HUES6 (cell line): Measurements from ENCODE around the gene NHLRC2.
A peak's percentile ranks its signal among the peaks of the same experiment; 100 is the strongest.

Experiments used
- H3K27ac ChIP-seq: 2 replicates; pipeline ENCODE4 v1.7.0; 2013; ENCODE audit warnings: low read depth, mild to moderate bottlenecking, low read length, inconsistent platforms
- H3K27me3 ChIP-seq: 2 replicates; pipeline ENCODE4 v1.6.1; 2013; ENCODE audit warnings: low read length; ENCODE audit not compliant: control insufficient read depth, insufficient read depth
- H3K36me3 ChIP-seq: 2 replicates; pipeline ENCODE4 v1.6.1; 2013; ENCODE audit warnings: low read length; ENCODE audit not compliant: control insufficient read depth, insufficient read depth
- H3K4me1 ChIP-seq: 2 replicates; pipeline ENCODE4 v1.6.1; 2013; ENCODE audit warnings: low read length; ENCODE audit not compliant: control insufficient read depth, insufficient read depth
- H3K4me3 ChIP-seq: 2 replicates; pipeline ENCODE4 v1.5.1; 2013; ENCODE audit warnings: low read depth, low read length
- H3K9ac ChIP-seq: one replicate; pipeline ENCODE4 v1.6.1; 2013; ENCODE audit warnings: mild to moderate bottlenecking, low read length
- H3K9me3 ChIP-seq: 2 replicates; pipeline ENCODE4 v1.6.1; 2013; ENCODE audit warnings: low read depth, low read length; ENCODE audit not compliant: control insufficient read depth, insufficient read depth

NHLRC2 gene

GRCh38 chr10:113842171-113842570, 12.3 kb upstream of the NHLRC2 start:
- Histone ChIP-seq H3K4me1 (peaks cover 7% of the 10 kb centered on the region), H3K4me3 (no peak overlapping the region), H3K27me3 (no peaks in the 10 kb centered on the region), H3K27ac (no peak overlapping the region), H3K9ac (no peak overlapping the region), H3K9me3 (no peaks in the 10 kb centered on the region), H3K36me3 (peaks cover 30% of the 10 kb centered on the region)

GRCh38 chr10:113843972-113844485, 10.4 kb upstream of the NHLRC2 start:
- H3K36me3 ChIP-seq = peaks cover 28% of the 10 kb centered on the region

GRCh38 chr10:113846036-113846435, 8.4 kb upstream of the NHLRC2 start:
- no peak overlapping the region for H3K4me3 ChIP-seq
- H3K4me1 ChIP-seq = peaks cover 7% of the 10 kb centered on the region
- H3K9me3 ChIP-seq = no peaks in the 10 kb centered on the region
- H3K36me3 ChIP-seq = peaks cover 22% of the 10 kb centered on the region
- H3K9ac ChIP-seq = no peak overlapping the region
- no peak overlapping the region for H3K27ac ChIP-seq
- H3K27me3 ChIP-seq = no peaks in the 10 kb centered on the region

More at GRCh38 chr10:113843972-113844485, 10.4 kb upstream of the NHLRC2 start:
- Histone ChIP-seq H3K4me3 (no peak overlapping the region), H3K9ac (no peak overlapping the region), H3K4me1 (peaks cover 7% of the 10 kb centered on the region), H3K9me3 (no peaks in the 10 kb centered on the region), H3K27me3 (no peaks in the 10 kb centered on the region), H3K27ac (no peak overlapping the region)

GRCh38 chr10:113849140-113849803, 5.2 kb upstream of the NHLRC2 start:
- Histone ChIP-seq H3K4me3 (no peak overlapping the region), H3K36me3 (peaks cover 13% of the 10 kb centered on the region), H3K27me3 (no peaks in the 10 kb centered on the region), H3K4me1 (peaks cover 10% of the 10 kb centered on the region), H3K9me3 (no peaks in the 10 kb centered on the region), H3K27ac (no peak overlapping the region), H3K9ac (no peak overlapping the region)

- no peaks in the 10 kb centered on the region for H3K9me3 ChIP-seq
- H3K4me1 ChIP-seq = peaks cover 7% of the 10 kb centered on the region; the same call in 1 of the 2 replicates
- H3K27me3 ChIP-seq = no peaks in the 10 kb centered on the region
- no peak overlapping the region for H3K4me3 ChIP-seq
- no peak overlapping the region for H3K9ac ChIP-seq
- no peak overlapping the region for H3K27ac ChIP-seq
- peaks cover 12% of the 10 kb centered on the region for H3K36me3 ChIP-seq
Observed at GRCh38 chr10:113849946-113850345, 4.5 kb upstream of the NHLRC2 start.

GRCh38 chr10:113853578-113854012, 866 bp upstream of the NHLRC2 start:
- peaks cover 12% of the 10 kb centered on the region for H3K4me1 ChIP-seq
- peaks cover 5% of the 10 kb centered on the region for H3K36me3 ChIP-seq
- peak overlapping the region; percentile 90 for H3K4me3 ChIP-seq
- peak overlapping the region; percentile 99 for H3K27ac ChIP-seq
- H3K9ac ChIP-seq = peak overlapping the region; percentile 91
- H3K9me3 ChIP-seq = no peaks in the 10 kb centered on the region
- H3K27me3 ChIP-seq = no peaks in the 10 kb centered on the region

GRCh38 chr10:113854761-113855588, 514 bp downstream of the NHLRC2 start:
- Histone ChIP-seq H3K27ac (peak overlapping the region; percentile 99), H3K9ac (peak overlapping the region; percentile 91), H3K9me3 (no peaks in the 10 kb centered on the region), H3K4me1 (peaks cover 12% of the 10 kb centered on the region), H3K27me3 (no peaks in the 10 kb centered on the region), H3K36me3 (peaks cover 16% of the 10 kb centered on the region), H3K4me3 (peak overlapping the region; percentile 90)

GRCh38 chr10:113856563-113856962, 2.1 kb downstream of the NHLRC2 start:
- H3K9ac ChIP-seq = no peak overlapping the region
- H3K36me3 ChIP-seq = peaks cover 32% of the 10 kb centered on the region

GRCh38 chr10:113857210-113857609, 2.7 kb downstream of the NHLRC2 start:
- Histone ChIP-seq H3K36me3 (peaks cover 38% of the 10 kb centered on the region), H3K4me1 (peaks cover 12% of the 10 kb centered on the region), H3K27ac (no peak overlapping the region), H3K9ac (no peak overlapping the region), H3K9me3 (no peaks in the 10 kb centered on the region), H3K4me3 (no peak overlapping the region), H3K27me3 (no peaks in the 10 kb centered on the region)

More at GRCh38 chr10:113856563-113856962, 2.1 kb downstream of the NHLRC2 start:
- Histone ChIP-seq H3K27me3 (no peaks in the 10 kb centered on the region), H3K27ac (no peak overlapping the region), H3K4me3 (peak overlapping the region; percentile 90), H3K4me1 (peaks cover 12% of the 10 kb centered on the region), H3K9me3 (no peaks in the 10 kb centered on the region)

GRCh38 chr10:113858541-113858940, 4.1 kb downstream of the NHLRC2 start:
- H3K4me1 ChIP-seq = peaks cover 7% of the 10 kb centered on the region
- H3K36me3 ChIP-seq = peaks cover 47% of the 10 kb centered on the region
- H3K27ac ChIP-seq = no peak overlapping the region
- no peak overlapping the region for H3K9ac ChIP-seq
- H3K9me3 ChIP-seq = no peaks in the 10 kb centered on the region
- H3K4me3 ChIP-seq = no peak overlapping the region
- H3K27me3 ChIP-seq = no peaks in the 10 kb centered on the region

GRCh38 chr10:113859261-113859660, 4.8 kb downstream of the NHLRC2 start:
- no peaks in the 10 kb centered on the region for H3K27me3 ChIP-seq
- H3K9ac ChIP-seq = no peak overlapping the region
- H3K27ac ChIP-seq = no peak overlapping the region
- H3K4me3 ChIP-seq = no peak overlapping the region
- H3K4me1 ChIP-seq = peaks cover 4% of the 10 kb centered on the region; the same call in 1 of the 2 replicates
- H3K9me3 ChIP-seq = no peaks in the 10 kb centered on the region
- H3K36me3 ChIP-seq = peaks cover 54% of the 10 kb centered on the region
